ENCODE measurements around the gene ITGAL.

DNA sequence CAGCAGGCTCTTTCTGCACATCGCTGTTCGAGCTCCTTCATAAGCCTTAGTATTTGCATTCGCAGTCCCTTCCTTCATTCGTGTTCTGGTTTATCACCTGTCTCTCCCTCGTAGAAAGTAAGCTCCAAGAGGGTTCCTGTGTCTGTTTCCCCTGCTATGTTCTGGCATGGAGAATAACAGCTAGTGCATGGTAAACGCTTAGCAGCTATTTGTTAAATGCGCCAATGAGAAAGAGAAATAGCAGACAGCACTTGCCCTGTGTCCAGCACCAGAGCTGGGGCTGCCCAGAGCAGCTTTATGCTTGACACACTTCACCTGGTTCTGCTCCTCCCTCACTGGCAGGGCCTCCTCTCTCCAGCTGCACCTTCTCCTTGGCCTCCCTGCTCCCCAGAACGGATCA is 93.4 kb downstream of the ITGAL start:
- TF ChIP-seq, protein P1, sequence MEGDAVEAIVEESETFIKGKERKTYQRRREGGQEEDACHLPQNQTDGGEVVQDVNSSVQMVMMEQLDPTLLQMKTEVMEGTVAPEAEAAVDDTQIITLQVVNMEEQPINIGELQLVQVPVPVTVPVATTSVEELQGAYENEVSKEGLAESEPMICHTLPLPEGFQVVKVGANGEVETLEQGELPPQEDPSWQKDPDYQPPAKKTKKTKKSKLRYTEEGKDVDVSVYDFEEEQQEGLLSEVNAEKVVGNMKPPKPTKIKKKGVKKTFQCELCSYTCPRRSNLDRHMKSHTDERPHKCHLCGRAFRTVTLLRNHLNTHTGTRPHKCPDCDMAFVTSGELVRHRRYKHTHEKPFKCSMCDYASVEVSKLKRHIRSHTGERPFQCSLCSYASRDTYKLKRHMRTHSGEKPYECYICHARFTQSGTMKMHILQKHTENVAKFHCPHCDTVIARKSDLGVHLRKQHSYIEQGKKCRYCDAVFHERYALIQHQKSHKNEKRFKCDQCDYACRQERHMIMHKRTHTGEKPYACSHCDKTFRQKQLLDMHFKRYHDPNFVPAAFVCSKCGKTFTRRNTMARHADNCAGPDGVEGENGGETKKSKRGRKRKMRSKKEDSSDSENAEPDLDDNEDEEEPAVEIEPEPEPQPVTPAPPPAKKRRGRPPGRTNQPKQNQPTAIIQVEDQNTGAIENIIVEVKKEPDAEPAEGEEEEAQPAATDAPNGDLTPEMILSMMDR (IDR thresholded peaks at IDR 0.05): no peak
- TF ChIP-seq POLR2A (IDR thresholded peaks at IDR 0.05): no peak

All from adrenal gland (tissue), 5 donors.